Omental fat pad (tissue), 4 donors: ENCODE measurements around the gene KAZALD1. TPM values are rescaled to one million over a fixed set of nuclear protein-coding genes. Genes with fewer than 3 reads are reported as not detected.

ENCODE experiments used
- ATAC-seq: fragments of 150-250 bp; one replicate; pipeline ENCODE4 v1.9.1; 2016; ENCODE audit warnings: mild to moderate bottlenecking, moderate library complexity; ENCODE audit not compliant: low FRiP score
- DNase-seq: peaks from one replicate; pipeline ENCODE4 v3.0.0-alpha.2; 2019; ENCODE audit warnings: low spot score
- total RNA-seq, 4 donors: library from RNA; depleted of rRNA; stranded (reverse); fragments of >200 nt; gene quantifications; one replicate each; pipeline ENCODE4 v1.1.0, GENCODE V29; 2016
- TF ChIP-seq, protein P1 (sequence below), 3 donors: fragments of 450-650 bp; IDR thresholded peaks; one replicate each; pipeline ENCODE4 v1.5.1; 2016 to 2017; ENCODE audit warnings: antibody characterized with exemption in 3 of 3, mild to moderate bottlenecking in 3 of 3, moderate library complexity in 2 of 3

The KAZALD1 gene
- total RNA-seq, 4 donors from 2014 or later: 0.72 to 15.0 (median 1.6) TPM

GRCh38 chr10:101035916-101036702 lies 25.7 kb upstream of the KAZALD1 start:
- TF ChIP-seq, protein P1, sequence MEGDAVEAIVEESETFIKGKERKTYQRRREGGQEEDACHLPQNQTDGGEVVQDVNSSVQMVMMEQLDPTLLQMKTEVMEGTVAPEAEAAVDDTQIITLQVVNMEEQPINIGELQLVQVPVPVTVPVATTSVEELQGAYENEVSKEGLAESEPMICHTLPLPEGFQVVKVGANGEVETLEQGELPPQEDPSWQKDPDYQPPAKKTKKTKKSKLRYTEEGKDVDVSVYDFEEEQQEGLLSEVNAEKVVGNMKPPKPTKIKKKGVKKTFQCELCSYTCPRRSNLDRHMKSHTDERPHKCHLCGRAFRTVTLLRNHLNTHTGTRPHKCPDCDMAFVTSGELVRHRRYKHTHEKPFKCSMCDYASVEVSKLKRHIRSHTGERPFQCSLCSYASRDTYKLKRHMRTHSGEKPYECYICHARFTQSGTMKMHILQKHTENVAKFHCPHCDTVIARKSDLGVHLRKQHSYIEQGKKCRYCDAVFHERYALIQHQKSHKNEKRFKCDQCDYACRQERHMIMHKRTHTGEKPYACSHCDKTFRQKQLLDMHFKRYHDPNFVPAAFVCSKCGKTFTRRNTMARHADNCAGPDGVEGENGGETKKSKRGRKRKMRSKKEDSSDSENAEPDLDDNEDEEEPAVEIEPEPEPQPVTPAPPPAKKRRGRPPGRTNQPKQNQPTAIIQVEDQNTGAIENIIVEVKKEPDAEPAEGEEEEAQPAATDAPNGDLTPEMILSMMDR (IDR thresholded peaks at IDR 0.05): no peak

DNA sequence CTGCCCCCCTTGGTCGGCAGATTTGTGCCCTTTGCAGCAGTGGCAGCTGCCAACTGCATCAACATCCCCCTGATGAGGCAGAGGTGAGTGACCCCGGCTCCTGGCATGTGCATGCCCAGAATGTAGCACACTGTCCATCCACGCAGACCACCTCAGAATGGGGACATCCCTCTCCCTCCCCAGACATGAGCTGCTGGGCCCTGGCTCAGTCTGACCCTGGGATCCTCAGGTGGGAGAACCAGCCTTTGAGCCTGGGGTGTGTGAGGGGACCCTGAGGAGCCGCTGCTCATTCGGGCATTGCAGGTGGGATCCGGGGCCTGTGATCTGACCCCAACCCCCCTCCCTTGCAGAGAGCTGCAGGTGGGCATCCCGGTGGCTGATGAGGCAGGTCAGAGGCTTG lies 25.1 kb upstream of the KAZALD1 start:
- DNase-seq (no peak), ATAC-seq (no peak)
- TF ChIP-seq, protein P1 (IDR thresholded peaks at IDR 0.05): no peak

More at GRCh38 chr10:101035916-101036702, 25.7 kb upstream of the KAZALD1 start:
- DNase-seq (no peak), ATAC-seq (no peak)

DNA sequence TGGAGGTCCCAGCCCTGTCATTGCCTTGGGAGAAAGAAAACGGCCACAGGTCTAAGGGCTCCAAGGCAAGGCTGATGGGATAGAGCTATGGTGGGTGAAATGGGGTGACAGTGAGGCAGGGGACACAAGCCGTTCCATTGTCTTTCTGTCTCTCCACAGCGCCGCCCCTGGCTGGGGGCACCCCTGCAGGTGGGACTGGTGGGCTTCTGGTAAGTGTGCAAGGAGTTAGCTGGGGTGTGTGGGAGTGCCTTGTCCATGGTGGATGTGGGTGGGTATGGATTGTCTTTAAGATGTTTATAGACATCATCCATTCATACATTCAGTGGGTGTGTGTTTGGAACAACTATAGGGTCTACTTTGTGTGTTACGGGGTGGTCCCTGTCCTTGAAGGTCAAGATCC lies 23.3 kb upstream of the KAZALD1 start:
- TF ChIP-seq, protein P1 (IDR thresholded peaks at IDR 0.05): no peak
- ATAC-seq (no peak), DNase-seq (no peak)

GRCh38 chr10:101040061-101040460 lies 21.7 kb upstream of the KAZALD1 start:
- TF ChIP-seq, protein P1 (IDR thresholded peaks at IDR 0.05): no peak
- DNase-seq (no peak), ATAC-seq (no peak)

GRCh38 chr10:101040851-101041250 lies 20.9 kb upstream of the KAZALD1 start:
- DNase-seq: no peak
- TF ChIP-seq, protein P1 (IDR thresholded peaks at IDR 0.05): no peak
- no peak for ATAC-seq

- TF ChIP-seq, protein P1 (IDR thresholded peaks at IDR 0.05): peak in 2 of 3 donors; percentile 24 to 69
- DNase-seq (peak; percentile 60), ATAC-seq (peak; percentile 79)
Measured at GRCh38 chr10:101041252-101041761, 20.5 kb upstream of the KAZALD1 start.

DNA sequence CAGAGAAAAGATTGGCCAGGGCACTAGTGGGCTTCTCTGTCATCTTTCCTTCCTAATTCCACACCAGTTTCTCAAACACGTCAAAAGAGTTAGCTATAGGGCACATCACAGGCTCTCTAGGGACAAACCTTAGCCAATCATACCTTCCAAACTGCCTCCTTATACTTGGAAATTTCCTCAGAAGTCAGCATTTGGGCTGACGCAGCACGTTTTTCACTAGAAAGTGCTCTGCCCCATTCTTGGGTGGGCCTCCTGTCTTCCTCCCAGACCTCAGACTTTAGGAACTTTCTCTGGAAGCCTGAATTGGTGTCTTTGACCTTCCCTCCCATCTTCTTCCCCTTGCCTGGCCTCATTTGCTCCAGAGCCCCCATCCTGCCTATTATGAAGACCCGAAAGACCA lies 19.7 kb upstream of the KAZALD1 start:
- DNase-seq (no peak), ATAC-seq (no peak)
- TF ChIP-seq, protein P1 (IDR thresholded peaks at IDR 0.05): no peak
